Activated T-cell treated with anti-CD3 and anti-CD28 coated beads, Interleukin-2, amount 50 U/mL, for 72 hours (primary cell): ENCODE results near the gene VPS45. TPM values are rescaled to one million over a fixed set of nuclear protein-coding genes. Genes with fewer than 3 reads are reported as not detected.

Experiments used
- ATAC-seq, 2 donors: fragments of 150-1000 bp; cut with Tn5 transposase; replicated peaks in 1 of 2; 2 replicates each; pipeline ENCODE4 v1.10.0; 2021; ENCODE audit warnings: moderate library complexity in 2 of 2, mild to moderate bottlenecking in 1 of 2
- DNase-seq, 2 donors: peaks; one replicate each; pipeline ENCODE4 v3.0.0; 2021 to 2022; ENCODE audit warnings: mixed read lengths in 1 of 2
- H3K27ac Mint-ChIP-seq: one replicate; pipeline ENCODE4 v1.8.0; 2022; ENCODE audit warnings: mild to moderate bottlenecking, moderate library complexity, mixed read lengths
- H3K27me3 Mint-ChIP-seq: one replicate; pipeline ENCODE4 v1.8.0; 2022; ENCODE audit warnings: low read depth, mixed read lengths
- H3K36me3 Mint-ChIP-seq, 2 donors: one replicate each; pipeline ENCODE4 v1.8.0; 2022; ENCODE audit warnings: mixed read lengths in 2 of 2, mild to moderate bottlenecking in 1 of 2; ENCODE audit not compliant: insufficient read depth in 2 of 2
- H3K4me1 Mint-ChIP-seq: one replicate; pipeline ENCODE4 v1.8.0; 2022; ENCODE audit warnings: low read depth, mixed read lengths
- H3K4me3 Mint-ChIP-seq, 2 donors: one replicate each; pipeline ENCODE4 v1.8.0; 2022; ENCODE audit warnings: mild to moderate bottlenecking in 2 of 2, mixed read lengths in 2 of 2, moderate library complexity in 2 of 2
- H3K9me3 Mint-ChIP-seq, 2 donors: one replicate each; pipeline ENCODE4 v1.8.0; 2022; ENCODE audit warnings: mixed read lengths in 2 of 2
- total RNA-seq, 2 donors: library from RNA; stranded (reverse); gene quantifications; one replicate each; pipeline ENCODE4 v1.2.3, GENCODE V29; 2022

Gene VPS45
- total RNA-seq, 2 donors from 2014 or later: 32.4 to 35.4 TPM

- no peaks in the 10 kb centered on the region for H3K4me1 Mint-ChIP-seq
- DNase-seq: no peak
- no peak overlapping the region for H3K27ac Mint-ChIP-seq
- peaks cover 7 to 9% of the 10 kb centered on the region in 2 donors for H3K36me3 Mint-ChIP-seq
- H3K27me3 Mint-ChIP-seq: no peaks in the 10 kb centered on the region
- H3K9me3 Mint-ChIP-seq: no peaks in the 10 kb centered on the region
- H3K4me3 Mint-ChIP-seq: no peak overlapping the region
- ATAC-seq: no peak
These were observed 14.9 kb downstream of the VPS45 start for GRCh38 chr1:150082494-150082893.

DNA sequence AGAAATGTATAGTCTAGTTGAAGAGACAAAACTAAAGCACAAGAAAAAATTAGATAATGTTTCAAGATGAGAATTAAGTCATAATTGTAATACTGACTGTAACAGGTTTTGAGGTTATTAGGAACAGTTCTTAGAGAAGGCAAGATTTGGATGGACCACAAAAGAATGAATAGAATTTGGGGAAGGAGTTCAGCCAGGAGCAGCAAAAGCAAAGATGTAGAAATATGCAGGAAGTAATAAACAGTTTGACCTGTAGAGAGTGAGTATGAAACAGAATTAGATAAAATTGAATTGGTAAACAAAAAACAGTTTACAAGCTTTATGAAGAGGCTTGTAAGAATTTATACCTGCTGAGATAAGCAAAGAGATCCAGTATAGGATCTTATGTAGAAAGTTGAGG is 16.3 kb downstream of the VPS45 start:
- no peaks in the 10 kb centered on the region for H3K4me1 Mint-ChIP-seq
- no peaks in the 10 kb centered on the region for H3K27me3 Mint-ChIP-seq
- ATAC-seq (no peak), DNase-seq (no peak)
- H3K9me3 Mint-ChIP-seq: no peaks in the 10 kb centered on the region
- H3K27ac Mint-ChIP-seq: no peak overlapping the region
- no peak overlapping the region for H3K4me3 Mint-ChIP-seq
- H3K36me3 Mint-ChIP-seq: peaks cover 3 to 9% of the 10 kb centered on the region in 2 donors

DNA sequence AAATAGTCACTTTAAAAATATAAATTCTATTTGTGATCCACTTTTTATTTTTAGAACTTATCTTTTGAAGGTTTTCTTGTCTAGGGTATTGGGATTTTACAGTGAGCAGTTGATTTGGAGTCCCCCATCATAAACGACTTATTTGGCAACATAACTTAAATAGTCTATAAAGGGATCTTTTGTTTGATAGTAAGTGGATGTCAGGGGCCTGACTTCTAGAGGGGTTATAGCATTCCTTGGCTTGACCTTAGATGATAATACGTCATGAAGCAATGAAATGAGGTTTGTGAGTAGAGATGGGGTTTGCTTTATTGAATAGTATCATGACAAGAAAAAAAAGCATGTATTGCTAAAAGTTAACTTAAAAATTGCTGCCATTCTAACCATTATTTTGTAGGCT is 17.8 kb downstream of the VPS45 start:
- peaks cover 3 to 9% of the 10 kb centered on the region in 2 donors for H3K36me3 Mint-ChIP-seq
- DNase-seq (no peak), ATAC-seq (no peak)
- no peak overlapping the region for H3K4me3 Mint-ChIP-seq
- no peaks in the 10 kb centered on the region for H3K27me3 Mint-ChIP-seq
- no peaks in the 10 kb centered on the region for H3K4me1 Mint-ChIP-seq
- H3K9me3 Mint-ChIP-seq: no peaks in the 10 kb centered on the region
- no peak overlapping the region for H3K27ac Mint-ChIP-seq

- H3K27ac Mint-ChIP-seq: no peak overlapping the region
These were observed 19.8 kb downstream of the VPS45 start for GRCh38 chr1:150087415-150087814.

GRCh38 chr1:150089846-150090520 is 22.4 kb downstream of the VPS45 start:
- H3K27me3 Mint-ChIP-seq: no peaks in the 10 kb centered on the region
- no peak for ATAC-seq
- peaks cover 4% of the 10 kb centered on the region for H3K4me1 Mint-ChIP-seq
- H3K27ac Mint-ChIP-seq: no peak overlapping the region
- H3K4me3 Mint-ChIP-seq: no peak overlapping the region
- no peaks in the 10 kb centered on the region for H3K9me3 Mint-ChIP-seq
- peaks cover 0 to 5% of the 10 kb centered on the region in 2 donors for H3K36me3 Mint-ChIP-seq
- DNase-seq: no peak

More at GRCh38 chr1:150087415-150087814, 19.8 kb downstream of the VPS45 start:
- no peaks in the 10 kb centered on the region for H3K27me3 Mint-ChIP-seq
- DNase-seq: no peak
- no peak overlapping the region for H3K4me3 Mint-ChIP-seq
- peaks cover 0 to 9% of the 10 kb centered on the region in 2 donors for H3K36me3 Mint-ChIP-seq
- peaks cover 4% of the 10 kb centered on the region for H3K4me1 Mint-ChIP-seq
- H3K9me3 Mint-ChIP-seq: no peaks in the 10 kb centered on the region
- ATAC-seq: no peak

- Mint-ChIP-seq H3K4me3 (peak overlapping the region in 1 of 2 donors; percentile 12), H3K36me3 (peaks cover 0 to 6% of the 10 kb centered on the region in 2 donors), H3K4me1 (peaks cover 4% of the 10 kb centered on the region), H3K9me3 (no peaks in the 10 kb centered on the region), H3K27me3 (no peaks in the 10 kb centered on the region), H3K27ac (peak overlapping the region; percentile 1)
- no peak for ATAC-seq
- no peak for DNase-seq
These were observed 24.7 kb downstream of the VPS45 start for GRCh38 chr1:150092180-150092791.

GRCh38 chr1:150093805-150094204 is 26.2 kb downstream of the VPS45 start:
- DNase-seq (no peak), ATAC-seq (no peak)
- peaks cover 0 to 3% of the 10 kb centered on the region in 2 donors for H3K36me3 Mint-ChIP-seq
- H3K4me1 Mint-ChIP-seq: peaks cover 4% of the 10 kb centered on the region
- H3K27ac Mint-ChIP-seq: no peak overlapping the region
- H3K4me3 Mint-ChIP-seq: no peak overlapping the region
- H3K27me3 Mint-ChIP-seq: no peaks in the 10 kb centered on the region
- H3K9me3 Mint-ChIP-seq: no peaks in the 10 kb centered on the region

GRCh38 chr1:150094734-150095265 is 27.2 kb downstream of the VPS45 start:
- H3K36me3 Mint-ChIP-seq: peaks cover 0 to 3% of the 10 kb centered on the region in 2 donors

DNA sequence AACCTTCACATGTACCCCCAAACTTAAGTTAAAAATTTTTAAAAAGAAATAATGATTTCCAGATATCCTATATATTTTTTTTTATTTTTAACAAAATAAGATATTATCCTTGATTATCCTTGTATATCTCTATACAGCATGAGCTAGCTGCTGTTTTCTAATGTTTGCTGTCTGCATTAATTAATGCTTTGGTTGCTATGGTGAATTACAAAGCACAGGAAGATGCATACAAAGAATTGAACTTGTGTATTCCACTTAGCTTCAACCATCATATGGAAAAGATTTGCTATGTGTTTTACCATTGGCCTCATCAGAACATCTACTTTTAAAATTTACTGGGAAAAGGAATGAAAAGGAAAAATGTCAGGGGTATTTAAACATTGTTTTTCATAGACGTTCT is 35.4 kb downstream of the VPS45 start:
- Mint-ChIP-seq H3K27me3 (no peaks in the 10 kb centered on the region), H3K36me3 (peaks cover 0 to 2% of the 10 kb centered on the region in 2 donors), H3K27ac (no peak overlapping the region), H3K4me3 (no peak overlapping the region), H3K9me3 (no peaks in the 10 kb centered on the region), H3K4me1 (peaks cover 26% of the 10 kb centered on the region)
- ATAC-seq: no peak
- no peak for DNase-seq

More at GRCh38 chr1:150094734-150095265, 27.2 kb downstream of the VPS45 start:
- Mint-ChIP-seq H3K27ac (peak overlapping the region; percentile 13), H3K9me3 (no peaks in the 10 kb centered on the region), H3K27me3 (no peaks in the 10 kb centered on the region), H3K4me3 (no peak overlapping the region), H3K4me1 (peaks cover 4% of the 10 kb centered on the region)
- no peak for ATAC-seq
- no peak for DNase-seq

DNA sequence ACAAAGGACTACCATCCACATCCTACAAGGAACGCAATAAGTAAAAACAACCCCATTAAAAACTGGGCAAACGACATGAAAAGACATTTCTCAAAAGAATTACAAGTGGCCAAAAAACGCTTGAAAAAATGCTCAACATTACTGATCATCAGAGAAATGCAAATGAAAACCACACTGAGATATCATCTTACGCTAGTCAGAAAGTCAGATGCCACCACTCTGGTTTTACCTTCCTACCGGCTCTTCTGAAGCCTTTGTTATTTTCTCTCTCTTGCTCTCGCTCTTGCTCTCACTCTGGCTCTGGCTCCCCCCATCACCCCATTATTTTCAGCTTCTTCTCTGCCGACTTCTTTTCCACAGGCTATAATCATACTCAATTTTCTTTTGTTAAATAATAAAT is 38.8 kb downstream of the VPS45 start:
- peaks cover 2 to 3% of the 10 kb centered on the region in 2 donors for H3K36me3 Mint-ChIP-seq
- H3K4me1 Mint-ChIP-seq: peaks cover 57% of the 10 kb centered on the region
- DNase-seq (peak; percentile 10 to 21), ATAC-seq (peak; percentile 79 to 84)
- no peaks in the 10 kb centered on the region for H3K27me3 Mint-ChIP-seq
- peak overlapping the region; percentile 50 for H3K27ac Mint-ChIP-seq
- H3K9me3 Mint-ChIP-seq: no peaks in the 10 kb centered on the region
- peak overlapping the region in 1 of 2 donors; percentile 70 for H3K4me3 Mint-ChIP-seq

DNA sequence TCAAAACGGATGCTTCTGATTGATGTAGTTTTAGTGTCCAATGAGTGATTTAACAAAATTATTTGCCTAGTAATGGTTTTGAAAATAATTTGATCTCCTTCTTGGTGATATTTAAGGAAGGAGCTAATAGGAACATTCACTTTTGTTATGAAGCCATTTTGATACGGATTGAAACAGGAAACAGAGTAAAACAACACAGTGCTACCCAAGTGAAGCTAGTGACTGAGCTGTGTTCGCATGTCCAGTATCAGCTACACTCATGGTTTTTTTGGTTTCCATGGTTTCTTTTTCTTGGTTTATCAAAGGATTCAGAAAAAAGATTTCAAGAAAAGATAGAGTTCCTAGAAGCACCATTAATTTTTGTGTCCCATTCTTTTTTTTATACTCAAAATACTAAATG is 42.0 kb downstream of the VPS45 start:
- Mint-ChIP-seq H3K4me1 (peaks cover 60% of the 10 kb centered on the region), H3K36me3 (peaks cover 5 to 8% of the 10 kb centered on the region in 2 donors)

GRCh38 chr1:150110116-150110515 is 42.5 kb downstream of the VPS45 start:
- ATAC-seq (no peak), DNase-seq (no peak)
- H3K27me3 Mint-ChIP-seq: no peaks in the 10 kb centered on the region
- peak overlapping the region; percentile 99 for H3K27ac Mint-ChIP-seq
- H3K4me1 Mint-ChIP-seq: peaks cover 59% of the 10 kb centered on the region
- H3K9me3 Mint-ChIP-seq: peaks cover 2% of the 10 kb centered on the region in 2 donors
- H3K4me3 Mint-ChIP-seq: peak overlapping the region; percentile 61 to 92
- H3K36me3 Mint-ChIP-seq: peaks cover 6 to 10% of the 10 kb centered on the region in 2 donors

More for the DNA sequence above, 42.0 kb downstream of the VPS45 start:
- peak overlapping the region; percentile 61 to 92 for H3K4me3 Mint-ChIP-seq
- no peaks in the 10 kb centered on the region for H3K27me3 Mint-ChIP-seq
- ATAC-seq: peak; percentile 54 to 68
- no peak for DNase-seq
- H3K9me3 Mint-ChIP-seq: no peaks in the 10 kb centered on the region
- peak overlapping the region; percentile 99 for H3K27ac Mint-ChIP-seq

DNA sequence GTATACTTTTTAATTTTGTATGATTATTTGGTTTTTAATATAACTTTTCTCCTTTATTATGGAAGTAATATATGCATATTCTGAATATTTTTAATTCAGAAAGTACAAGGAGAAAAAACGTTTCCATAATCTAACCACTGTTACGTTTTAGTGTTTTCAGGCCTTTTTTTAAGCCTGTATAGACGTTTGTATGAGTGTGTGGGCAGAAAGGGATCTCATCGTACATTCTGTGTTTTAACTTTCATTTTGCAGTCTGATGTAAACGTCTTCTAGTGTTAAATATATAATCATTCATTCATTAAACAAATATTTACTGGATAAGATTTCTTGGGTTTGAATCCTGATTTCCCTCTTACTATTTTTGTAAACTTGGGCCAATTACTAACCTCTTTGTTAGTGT is 44.1 kb downstream of the VPS45 start:
- no peaks in the 10 kb centered on the region for H3K27me3 Mint-ChIP-seq
- peaks cover 11 to 19% of the 10 kb centered on the region in 2 donors for H3K36me3 Mint-ChIP-seq
- H3K4me3 Mint-ChIP-seq: peak overlapping the region; percentile 35 to 92
- peak in 1 of 2 donors; percentile 42 for ATAC-seq
- peaks cover 7 to 9% of the 10 kb centered on the region in 2 donors for H3K9me3 Mint-ChIP-seq
- H3K27ac Mint-ChIP-seq: peak overlapping the region; percentile 80
- DNase-seq: no peak
- H3K4me1 Mint-ChIP-seq: peaks cover 44% of the 10 kb centered on the region
